Fibroblast of pulmonary artery (primary cell): ENCODE data around the gene POLR1B.

Experiments used
- DNase-seq: peaks from one replicate; pipeline ENCODE4 v3.0.0-alpha.2; 2010; ENCODE audit warnings: low read depth
- H3K4me3 ChIP-seq: replicated peaks from 2 replicates; pipeline ENCODE4 v1.5.1; 2011; ENCODE audit warnings: low read depth, mild to moderate bottlenecking, control low read depth, low read length, moderate library complexity
- CTCF ChIP-seq: IDR thresholded peaks from 2 replicates; pipeline ENCODE4 v1.5.1; 2011; ENCODE audit warnings: mild to moderate bottlenecking, control low read depth, low read length, inconsistent platforms; ENCODE audit errors: missing control alignments

Gene POLR1B

GRCh38 chr2:112579241-112579640, 37.0 kb downstream of the POLR1B start:
- DNase-seq = peak; percentile 91
- TF ChIP-seq CTCF = no peak
- H3K4me3 ChIP-seq = no peak overlapping the region

DNA sequence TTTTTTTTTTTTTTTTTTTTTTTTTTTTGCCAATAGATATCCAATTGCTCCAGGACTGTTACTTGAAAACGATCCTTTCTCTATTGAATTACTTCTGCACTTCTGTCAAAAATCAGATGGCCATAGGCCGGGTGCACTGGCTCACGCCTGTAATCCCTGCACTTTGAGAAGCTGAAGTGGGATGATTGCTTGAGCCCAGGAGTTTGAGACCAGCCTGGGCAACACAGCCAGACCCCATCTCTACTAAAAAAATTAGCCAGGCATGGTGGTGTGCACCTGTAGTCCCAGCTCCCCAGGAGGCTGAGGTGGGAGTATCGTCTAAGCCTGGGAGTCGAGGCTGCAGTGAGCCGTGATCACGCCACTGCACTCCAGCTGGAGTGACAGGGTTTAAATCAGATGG, 37.8 kb downstream of the POLR1B start:
- TF ChIP-seq CTCF = no peak
- DNase-seq = no peak
- H3K4me3 ChIP-seq = no peak overlapping the region

DNA sequence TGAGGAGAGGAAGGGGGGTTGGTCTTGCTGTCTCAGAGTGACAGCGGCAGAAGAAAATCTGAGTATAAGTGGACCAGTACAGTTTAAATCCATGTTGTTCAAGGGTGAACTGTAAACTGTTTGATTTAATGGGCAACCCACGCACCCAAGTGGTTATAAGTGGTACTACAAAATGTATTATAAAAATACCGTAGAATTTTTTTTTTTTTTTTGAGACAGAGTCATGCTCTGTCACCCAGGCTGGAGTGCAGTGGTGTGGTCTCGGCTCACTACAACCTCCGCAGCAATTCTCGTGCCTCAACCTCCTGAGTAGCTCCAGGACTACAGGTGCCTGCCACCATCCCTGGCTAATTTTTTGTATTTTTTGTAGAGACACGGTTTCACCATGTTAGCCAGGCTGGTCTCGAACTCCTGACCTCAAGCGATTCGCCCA, 40.1 kb downstream of the POLR1B start:
- peak; percentile 46 for TF ChIP-seq CTCF
- peak; percentile 78 for DNase-seq
- no peak overlapping the region for H3K4me3 ChIP-seq

DNA sequence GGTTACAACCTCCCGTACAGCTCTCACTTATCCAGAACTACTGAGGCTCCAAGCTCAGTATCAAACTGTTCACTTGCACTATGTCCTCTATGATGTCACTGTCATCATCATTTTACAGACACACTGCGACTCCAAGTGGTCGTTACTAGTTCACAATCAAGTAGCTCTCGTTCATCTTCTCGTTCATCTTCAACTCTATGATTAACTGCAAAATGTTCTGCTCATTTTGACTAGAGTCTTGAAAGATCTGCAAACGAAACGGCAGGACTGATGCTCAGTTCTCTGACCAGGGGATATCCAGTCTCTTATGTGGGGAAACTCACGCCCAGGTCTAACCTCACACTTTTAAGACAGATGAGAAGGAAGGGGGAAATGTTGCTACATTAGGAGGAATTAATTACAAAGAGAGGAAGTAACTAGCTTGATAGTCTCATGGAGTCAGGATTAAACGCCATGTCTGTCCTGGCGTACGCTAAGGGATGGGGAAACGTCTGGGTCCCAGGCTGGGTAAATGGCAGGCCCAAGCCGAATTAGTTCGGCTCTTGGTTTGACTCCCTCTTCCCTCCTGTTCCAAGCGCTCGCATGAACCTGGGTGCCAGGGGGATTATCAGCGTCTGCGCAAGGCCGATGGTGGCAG, 41.4 kb downstream of the POLR1B start:
- peak; percentile 26 for DNase-seq
- TF ChIP-seq CTCF = no peak
- peak overlapping the region; percentile 81 for H3K4me3 ChIP-seq

DNA sequence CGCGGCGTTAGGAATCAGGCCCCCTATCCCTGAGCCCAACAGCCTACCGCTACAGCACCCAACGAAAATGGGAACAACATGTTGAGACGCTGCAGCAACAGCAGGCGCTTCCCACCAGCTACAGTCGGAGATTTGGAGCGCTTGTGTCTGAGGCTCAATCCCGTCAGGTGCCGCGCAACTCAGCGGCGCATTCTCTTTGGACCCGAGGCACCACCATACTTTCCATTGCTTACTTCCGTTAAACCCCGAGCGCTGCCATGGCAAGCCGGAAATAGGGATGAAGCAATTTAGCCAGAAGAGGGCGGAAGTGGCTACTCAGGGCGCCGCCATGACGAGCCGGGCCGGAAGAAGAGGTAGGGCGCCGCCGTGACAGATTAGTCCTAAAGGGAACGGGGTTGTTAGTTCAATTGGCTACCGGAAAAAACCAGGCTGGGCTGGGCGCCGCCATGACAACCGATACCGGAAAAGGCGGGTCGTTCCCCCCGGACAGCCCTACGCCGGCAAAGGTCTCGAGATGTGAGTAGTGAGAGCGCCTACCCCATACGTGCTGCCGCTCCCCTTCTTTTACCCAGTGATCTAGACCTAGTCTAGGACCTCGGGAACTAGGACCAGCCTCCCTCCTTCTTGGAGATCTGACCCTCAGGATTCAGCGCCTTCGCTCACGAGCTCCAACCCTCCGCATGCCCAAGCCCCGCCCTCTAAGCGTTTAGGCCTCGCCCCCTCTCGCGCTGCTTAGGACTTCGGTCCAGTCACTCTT, 42.0 kb downstream of the POLR1B start, which contains the start of gene CHCHD5:
TSS of gene CHCHD5 (plus strand) at position 476 of the 757 bp plus-strand sequence. CDS start at position 515, 39 bp downstream.
- peak within 1 kb of the TSS; percentile 81 for H3K4me3 ChIP-seq
- no peak for TF ChIP-seq CTCF
- peak; percentile 97 for DNase-seq

DNA sequence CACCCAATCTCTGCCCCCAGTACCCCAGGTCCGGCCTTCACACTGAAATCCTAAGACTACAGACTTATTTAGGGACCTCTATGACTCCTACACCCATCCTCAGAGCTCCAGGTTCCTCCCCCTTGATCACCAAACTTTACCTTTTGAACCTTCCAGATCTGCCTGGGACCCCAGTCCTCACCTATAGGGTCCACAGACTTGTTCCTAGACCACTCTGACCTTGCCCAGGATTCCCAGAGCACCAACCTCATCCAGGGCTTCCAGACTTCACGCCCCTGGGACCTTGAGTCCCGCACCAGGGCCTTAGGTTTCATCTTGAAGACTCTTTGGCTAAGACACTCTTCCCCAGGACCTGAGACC, 42.6 kb downstream of the POLR1B start:
- DNase-seq = no peak
- H3K4me3 ChIP-seq = peak overlapping the region; percentile 81
- TF ChIP-seq CTCF = no peak
